HepG2 (cell line): ENCODE results near the gene VTI1B. TPM values are rescaled to one million over a fixed set of nuclear protein-coding genes. Genes with fewer than 3 reads are reported as not detected.

Experiments used
- ATAC-seq: fragments of 200-7000 bp; cut with Tn5 transposase; 3 replicates; pipeline ENCODE4 v1.9.1; 2020; ENCODE audit warnings: mild to moderate bottlenecking, moderate library complexity
- BruUV-seq: library from RNA; stranded (reverse); fragments of 400-500 nt; replicated peaks from 2 replicates; lab custom pipeline; 2021; lab: Mats Ljungman, UMichigan
- CTCF ChIA-PET: fragments of 300-600 bp; formaldehyde crosslinking; extraction: SDS; loops from one replicate; lab custom pipeline; 2021; ENCODE audit warnings: low total read pairs, inconsistent platforms, low intra/inter-chr PET ratio; lab: Yijun Ruan, JAX
- POLR2A ChIA-PET: fragments of 350-600 bp; sonication (Branson Sonifier 250); formaldehyde crosslinking; loops from one replicate; lab custom pipeline; 2020; ENCODE audit warnings: antibody characterized with exemption, inconsistent platforms; lab: Yijun Ruan, JAX
- DNase-seq: peaks from one replicate; pipeline ENCODE4 v3.0.0-alpha.2; 2015; ENCODE audit warnings: low spot score
- FAIRE-seq: peaks from 3 replicates; lab custom pipeline; 2011; peaks lifted over from hg19 to GRCh38; lab: Jason Lieb, UNC
- H2AFZ ChIP-seq: one replicate; pipeline ENCODE4 v1.6.1; 2011; ENCODE audit warnings: low read length, inconsistent platforms
- H3K27ac ChIP-seq: fragments of 300-600 bp; 3 replicates; pipeline ENCODE4 v1.8.0; 2011; ENCODE audit warnings: mixed run types, mild to moderate bottlenecking, mixed read lengths, low read length, inconsistent platforms; ENCODE audit not compliant: insufficient read depth; ENCODE audit errors: extremely low read length
- H3K27me3 ChIP-seq, 2 experiments: fragments of 200-600 bp in 1 of 2; 2 replicates in 1 of 2; 3 replicates in 1 of 2; pipeline versions ENCODE4 v1.6.0 to v1.8.0; 2011; ENCODE audit warnings: low read length in 2 of 2, mild to moderate bottlenecking in 2 of 2, moderate library complexity in 2 of 2, inconsistent platforms in 1 of 2; ENCODE audit not compliant: insufficient read depth in 2 of 2, control insufficient read depth in 1 of 2
- H3K36me3 ChIP-seq, 2 experiments: fragments of 200-600 bp in 1 of 2; replicated peaks in 1 of 2; 2 replicates in 1 of 2; 3 replicates in 1 of 2; pipeline versions ENCODE4 v1.5.1 to v1.8.0; 2011; ENCODE audit warnings: low read length in 2 of 2, inconsistent platforms in 1 of 2; ENCODE audit not compliant: insufficient read depth in 2 of 2, control insufficient read depth in 1 of 2
- H3K4me1 ChIP-seq: 2 replicates; pipeline ENCODE4 v1.5.1; 2012; ENCODE audit warnings: low read length, inconsistent platforms; ENCODE audit not compliant: insufficient read depth
- H3K4me2 ChIP-seq: 2 replicates; pipeline ENCODE4 v1.6.0; 2011; ENCODE audit warnings: low read depth, low read length, inconsistent platforms
- H3K4me3 ChIP-seq, 3 experiments: fragments of 200-600 bp in 1 of 3; sonication (generic), shearing (Covaris generic) in 1 of 3; replicated peaks in 1 of 3; 2 replicates each; pipeline ENCODE4 v1.5.1; 2011 to 2016; ENCODE audit warnings: low read length in 3 of 3, inconsistent platforms in 2 of 3, low read depth in 2 of 3, mild to moderate bottlenecking in 2 of 3, control low read depth in 1 of 3, mixed read lengths in 1 of 3; ENCODE audit not compliant: insufficient read depth in 1 of 3
- H3K79me2 ChIP-seq: one replicate; pipeline ENCODE4 v1.6.1; 2011; ENCODE audit warnings: low read length, inconsistent platforms; ENCODE audit not compliant: insufficient read depth
- H3K9ac ChIP-seq: 2 replicates; pipeline ENCODE4 v1.6.0; 2011; ENCODE audit warnings: mild to moderate bottlenecking, low read depth, low read length, inconsistent platforms; ENCODE audit not compliant: insufficient read depth
- H3K9me3 ChIP-seq: 2 replicates; pipeline ENCODE4 v1.5.1; 2012; ENCODE audit warnings: mild to moderate bottlenecking, low read length
- H4K20me1 ChIP-seq: 2 replicates; pipeline ENCODE4 v1.6.0; 2011; ENCODE audit warnings: inconsistent platforms, mild to moderate bottlenecking, low read length, moderate library complexity; ENCODE audit not compliant: insufficient read depth
- AGO1 ChIP-seq: fragments of 200-400 bp; formaldehyde crosslinking; IDR thresholded peaks from 2 replicates; pipeline ENCODE4 v1.6.1; 2017; ENCODE audit warnings: mild to moderate bottlenecking, low read depth, low read length, moderate library complexity; ENCODE audit not compliant: poor library complexity, severe bottlenecking
- ARID2 ChIP-seq: sonication (generic); formaldehyde crosslinking; IDR thresholded peaks from 2 replicates; pipeline ENCODE4 v1.8.1; 2022; ENCODE audit warnings: mild to moderate bottlenecking, missing genetic modification reagents, borderline replicate concordance
- CBX2 ChIP-seq, 2 experiments: fragments of 200-600 bp in 1 of 2; sonication (generic); formaldehyde crosslinking in 1 of 2; IDR thresholded peaks; 2 replicates each; pipeline versions ENCODE4 v1.7.0 to v1.8.1; 2018 to 2022; ENCODE audit warnings: low read depth in 2 of 2, low read length in 1 of 2, mild to moderate bottlenecking in 1 of 2, missing genetic modification reagents in 1 of 2
- IRF2 ChIP-seq: IDR thresholded peaks from 2 replicates; pipeline ENCODE4 v1.6.1; 2018; ENCODE audit warnings: missing genetic modification reagents, missing compliant biosample characterization
- NCOA2 ChIP-seq: sonication (generic); formaldehyde crosslinking; IDR thresholded peaks from 2 replicates; pipeline ENCODE4 v1.8.0; 2022; ENCODE audit warnings: inconsistent platforms
- NPAS2 ChIP-seq: sonication (generic); formaldehyde crosslinking; IDR thresholded peaks from 2 replicates; pipeline ENCODE4 v1.8.0; 2022; ENCODE audit warnings: mild to moderate bottlenecking, missing genetic modification reagents, borderline replicate concordance
- THYN1 ChIP-seq: sonication (generic); formaldehyde crosslinking; IDR thresholded peaks from 2 replicates; pipeline ENCODE4 v1.8.1; 2023; ENCODE audit warnings: low read depth, mild to moderate bottlenecking, moderate library complexity, missing genetic modification reagents, borderline replicate concordance
- WIZ ChIP-seq: sonication (generic); formaldehyde crosslinking; IDR thresholded peaks from 2 replicates; pipeline ENCODE4 v1.5.1; 2020; ENCODE audit warnings: mild to moderate bottlenecking, missing genetic modification reagents
- ZNF569 ChIP-seq: sonication (generic); formaldehyde crosslinking; IDR thresholded peaks from 2 replicates; pipeline ENCODE4 v1.5.0; 2020; ENCODE audit warnings: mild to moderate bottlenecking, missing genetic modification reagents, moderate library complexity, borderline replicate concordance
- WGBS: methylation state at CpG from one replicate; pipeline ENCODE4 v1.1.6; 2017; ENCODE audit warnings: low lambda C conversion rate; 5-methylcytosine and 5-hydroxymethylcytosine counted together
- in situ Hi-C: cut with HindIII; loops from 2 replicates; pipeline ENCODE4 v1.10.0; 2017; ENCODE audit warnings: low pct_unique_long_range_greater_than_20kb; ENCODE audit not compliant: extremely low pct_ligation_motif_present
- intact Hi-C: fragments of 100-400 bp; cut with micrococcal nuclease; formaldehyde crosslinking; loops from one replicate; pipeline ENCODE4 v1.10.0; 2022; ENCODE audit not compliant: unreplicated experiment
- polyA plus RNA-seq, 8 experiments: library from polyadenylated mRNA; depleted of rRNA in 3 of 8; stranded (reverse) in 7 of 8; unstranded in 1 of 8; fragments of >200 nt; fragmentation: Illumina TruSeq in 4 of 8; extraction: Trizol in 4 of 8; gene quantifications; 2 replicates each; pipeline versions ENCODE4 v1.2.1 to v1.2.3, GENCODE V29; 2011 to 2016; ENCODE audit warnings: low read depth in 4 of 8, missing spikeins in 1 of 8, mixed read lengths in 1 of 8; ENCODE audit not compliant: insufficient read depth in 1 of 8
- total RNA-seq, 5 experiments: library from RNA; depleted of rRNA; stranded (reverse); fragments of >200 nt; fragmentation: Illumina TruSeq; extraction: Trizol; gene quantifications; 2 replicates each; pipeline ENCODE4 v1.2.3, GENCODE V29; 2016; ENCODE audit warnings: low read depth in 1 of 5
- TF ChIP-seq, protein P1 (sequence below): sonication (generic); formaldehyde crosslinking; IDR thresholded peaks from 2 replicates; pipeline ENCODE4 v1.9.0; 2021; ENCODE audit warnings: missing genetic modification reagents, mild to moderate bottlenecking, borderline replicate concordance
- TF ChIP-seq, protein P2 (sequence below): sonication (generic); formaldehyde crosslinking; IDR thresholded peaks from 2 replicates; pipeline ENCODE4 v1.4.0; 2020; ENCODE audit warnings: mild to moderate bottlenecking, low read depth, missing genetic modification reagents

VTI1B gene
- total and polyA plus RNA-seq, 2 of the 13 experiments (the other 11 are each of a cell fraction or from before 2014, with no cell fraction given): 39.0 to 103 TPM

DNA sequence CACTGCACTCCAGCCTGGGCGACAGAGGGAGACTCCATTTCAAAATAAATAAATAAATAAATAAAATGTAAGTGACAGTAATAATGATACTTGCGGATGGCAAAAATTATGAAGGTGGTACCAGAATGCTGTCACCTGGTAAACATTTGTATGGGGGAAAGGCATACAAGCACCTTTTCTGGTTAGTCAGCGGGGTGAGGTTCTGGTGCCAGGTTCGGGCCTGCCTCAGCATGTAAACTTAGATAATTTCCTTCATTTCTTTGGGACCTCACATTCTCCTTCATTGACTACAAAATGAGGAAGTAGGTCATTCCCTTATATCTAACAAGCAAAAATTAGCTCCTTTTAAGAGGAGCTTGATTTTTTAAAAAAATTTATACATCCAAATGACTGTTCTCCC, 10.8 kb downstream of the VTI1B start:
- intact Hi-C loops: loop anchor here (10.0 kb wide), 2 partner anchors 139 to 239 kb away; no protein-coding TSS in a partner anchor
- 96% methylated on average over 4 of the region's 4 CpGs for WGBS

More for the DNA sequence above, 10.8 kb downstream of the VTI1B start:
- no TSS peak for BruUV-seq
- no peaks in the 10 kb centered on the region; a peak in 1 of 5 replicates for H3K27me3 ChIP-seq
- ChIA-PET POLR2A (no interaction called here), CTCF (no interaction called here)
- H3K79me2 ChIP-seq: peaks cover 21% of the 10 kb centered on the region
- TF ChIP-seq IRF2 (no peak), WIZ (CRISPR knock-in tag) (no peak), CBX2 (IDR thresholded peaks at IDR 0.05; ENCODE audit: low read depth, low read length) (no peak), CBX2 (CRISPR knock-in tag; IDR thresholded peaks at IDR 0.05; ENCODE audit: low read depth) (no peak), NPAS2 (no peak), ARID2 (CRISPR knock-in tag) (no peak), AGO1 (no peak), ZNF569 (no peak), THYN1 (no peak), NCOA2 (CRISPR knock-in tag) (no peak)
- TF ChIP-seq, protein P1, sequence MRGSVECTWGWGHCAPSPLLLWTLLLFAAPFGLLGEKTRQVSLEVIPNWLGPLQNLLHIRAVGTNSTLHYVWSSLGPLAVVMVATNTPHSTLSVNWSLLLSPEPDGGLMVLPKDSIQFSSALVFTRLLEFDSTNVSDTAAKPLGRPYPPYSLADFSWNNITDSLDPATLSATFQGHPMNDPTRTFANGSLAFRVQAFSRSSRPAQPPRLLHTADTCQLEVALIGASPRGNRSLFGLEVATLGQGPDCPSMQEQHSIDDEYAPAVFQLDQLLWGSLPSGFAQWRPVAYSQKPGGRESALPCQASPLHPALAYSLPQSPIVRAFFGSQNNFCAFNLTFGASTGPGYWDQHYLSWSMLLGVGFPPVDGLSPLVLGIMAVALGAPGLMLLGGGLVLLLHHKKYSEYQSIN (CRISPR knock-in tag): no peak
- TF ChIP-seq, protein P2, sequence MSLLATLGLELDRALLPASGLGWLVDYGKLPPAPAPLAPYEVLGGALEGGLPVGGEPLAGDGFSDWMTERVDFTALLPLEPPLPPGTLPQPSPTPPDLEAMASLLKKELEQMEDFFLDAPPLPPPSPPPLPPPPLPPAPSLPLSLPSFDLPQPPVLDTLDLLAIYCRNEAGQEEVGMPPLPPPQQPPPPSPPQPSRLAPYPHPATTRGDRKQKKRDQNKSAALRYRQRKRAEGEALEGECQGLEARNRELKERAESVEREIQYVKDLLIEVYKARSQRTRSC (CRISPR knock-in tag): no peak
- FAIRE-seq (no peak), ATAC-seq (no peak), DNase-seq (no peak)
- peaks cover 2 to 11% of the 10 kb centered on the region in 2 experiments; a peak in 4 of 5 replicates for H3K36me3 ChIP-seq
- no peak overlapping the region for H3K4me2 ChIP-seq
- no peak overlapping the region for H3K27ac ChIP-seq
- no peaks in the 10 kb centered on the region for H3K4me1 ChIP-seq
- no peak overlapping the region for H3K9ac ChIP-seq
- no peak overlapping the region for H2AFZ ChIP-seq
- no peaks in the 10 kb centered on the region for H3K9me3 ChIP-seq
- in situ Hi-C loops: loop anchor here (10.0 kb wide), 1 partner anchor 79 kb away; no protein-coding TSS in a partner anchor
- no peak overlapping the region for H3K4me3 ChIP-seq
- H4K20me1 ChIP-seq: no peaks in the 10 kb centered on the region
